Thyroid gland (tissue), 4 donors: ENCODE data around the gene SMKR1.

Experiments
- POLR2A ChIP-seq, 2 donors: fragments of 450-650 bp; IDR thresholded peaks; one replicate each; pipeline ENCODE4 v1.6.1; 2017; ENCODE audit warnings: antibody characterized with exemption in 2 of 2, mild to moderate bottlenecking in 2 of 2, moderate library complexity in 1 of 2
- TF ChIP-seq, protein P1 (sequence below), 6 experiments: fragments of 200-600 bp in 3 of 6; fragments of 450-650 bp in 3 of 6; sonication (generic) in 3 of 6; IDR thresholded peaks; one replicate each; pipeline ENCODE4 v1.5.1; 2016 to 2019; ENCODE audit warnings: antibody characterized with exemption in 6 of 6, mild to moderate bottlenecking in 2 of 6, inconsistent platforms in 1 of 6, moderate library complexity in 1 of 6

DNA sequence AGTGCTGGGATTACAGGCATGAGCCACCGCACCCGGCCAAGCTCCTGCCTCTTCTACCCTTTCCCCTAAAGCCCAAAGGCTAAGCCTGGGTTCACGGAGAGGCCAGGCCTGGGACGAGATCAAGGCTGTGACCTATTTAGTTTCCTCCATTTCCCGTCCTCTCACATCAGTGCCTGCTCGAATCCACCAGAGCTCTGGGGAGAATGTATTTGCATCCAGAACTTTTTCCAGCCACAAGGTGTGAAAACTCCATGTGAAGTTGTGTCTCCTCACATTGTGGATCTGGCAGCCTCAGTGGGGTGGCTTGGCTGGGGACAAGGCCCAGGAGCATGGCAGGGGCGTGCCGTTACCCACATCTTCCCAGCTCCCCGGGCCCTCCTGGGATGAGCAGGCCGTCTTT is 38.0 kb downstream of the SMKR1 start:
- TF ChIP-seq, protein P1, sequence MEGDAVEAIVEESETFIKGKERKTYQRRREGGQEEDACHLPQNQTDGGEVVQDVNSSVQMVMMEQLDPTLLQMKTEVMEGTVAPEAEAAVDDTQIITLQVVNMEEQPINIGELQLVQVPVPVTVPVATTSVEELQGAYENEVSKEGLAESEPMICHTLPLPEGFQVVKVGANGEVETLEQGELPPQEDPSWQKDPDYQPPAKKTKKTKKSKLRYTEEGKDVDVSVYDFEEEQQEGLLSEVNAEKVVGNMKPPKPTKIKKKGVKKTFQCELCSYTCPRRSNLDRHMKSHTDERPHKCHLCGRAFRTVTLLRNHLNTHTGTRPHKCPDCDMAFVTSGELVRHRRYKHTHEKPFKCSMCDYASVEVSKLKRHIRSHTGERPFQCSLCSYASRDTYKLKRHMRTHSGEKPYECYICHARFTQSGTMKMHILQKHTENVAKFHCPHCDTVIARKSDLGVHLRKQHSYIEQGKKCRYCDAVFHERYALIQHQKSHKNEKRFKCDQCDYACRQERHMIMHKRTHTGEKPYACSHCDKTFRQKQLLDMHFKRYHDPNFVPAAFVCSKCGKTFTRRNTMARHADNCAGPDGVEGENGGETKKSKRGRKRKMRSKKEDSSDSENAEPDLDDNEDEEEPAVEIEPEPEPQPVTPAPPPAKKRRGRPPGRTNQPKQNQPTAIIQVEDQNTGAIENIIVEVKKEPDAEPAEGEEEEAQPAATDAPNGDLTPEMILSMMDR (IDR thresholded peaks at IDR 0.05), result no peak
- no peak for TF ChIP-seq POLR2A (IDR thresholded peaks at IDR 0.05)
